Ovary (tissue), 3 donors: ENCODE results near the gene BRICD5.

Experiments used
- CTCF ChIP-seq, 3 donors: fragments of 450-650 bp in 2 of 3; fragments of 200-600 bp in 1 of 3; IDR thresholded peaks; one replicate each; pipeline versions ENCODE4 v1.5.1 to v1.8.0; 2016 to 2022; ENCODE audit warnings: antibody characterized with exemption in 3 of 3, mild to moderate bottlenecking in 1 of 3
- POLR2A ChIP-seq: fragments of 450-650 bp; IDR thresholded peaks from one replicate; pipeline ENCODE4 v1.6.1; 2017; ENCODE audit warnings: antibody characterized with exemption, mild to moderate bottlenecking, moderate library complexity
- donor health status: DM: no; HTN: no; CAD: no.

- TF ChIP-seq POLR2A (no peak), CTCF (IDR thresholded peaks at IDR 0.05) (no peak)
Measured at GRCh38 chr16:2179576-2179975, 31.1 kb downstream of the BRICD5 start.
